ENCODE results near the gene OXSM.
A peak's percentile ranks its signal among the peaks of the same experiment; 100 is the strongest.

OXSM gene

GRCh38 chr3:25789596-25790556 lies at the start of gene OXSM:
OXSM (plus strand) TSS chr3:25790090; CDS start chr3:25791021, 931 bp downstream.
- DNase-seq = peak; percentile 56

- DNase-seq = no peak
Measured at GRCh38 chr3:25744470-25744869, 45.4 kb upstream of the OXSM start.

GRCh38 chr3:25747033-25747432 lies 42.9 kb upstream of the OXSM start:
- DNase-seq = no peak

- no peak for DNase-seq
Measured at GRCh38 chr3:25748189-25748588, 41.7 kb upstream of the OXSM start.

- DNase-seq = no peak
Measured at GRCh38 chr3:25749031-25749581, 40.8 kb upstream of the OXSM start.

- DNase-seq = no peak
Measured at GRCh38 chr3:25751048-25751447, 38.8 kb upstream of the OXSM start.

GRCh38 chr3:25751725-25752124 lies 38.2 kb upstream of the OXSM start:
- no peak for DNase-seq

- no peak for DNase-seq
Measured at GRCh38 chr3:25768851-25769250, 21.0 kb upstream of the OXSM start.

GRCh38 chr3:25775936-25776335 lies 14.0 kb upstream of the OXSM start:
- no peak for DNase-seq

- no peak for DNase-seq
Measured at GRCh38 chr3:25780618-25781017, 9.3 kb upstream of the OXSM start.

GRCh38 chr3:25781145-25781757 lies 8.6 kb upstream of the OXSM start:
- no peak for DNase-seq

- no peak for DNase-seq
Measured at GRCh38 chr3:25781758-25782594, 7.9 kb upstream of the OXSM start.

- DNase-seq = no peak
Measured at GRCh38 chr3:25782636-25782937, 7.3 kb upstream of the OXSM start.

GRCh38 chr3:25782938-25783660 lies 6.8 kb upstream of the OXSM start, which contains the start of gene NGLY1:
NGLY1 (minus strand) TSS chr3:25783443; CDS start chr3:25783390, 53 bp downstream.
- DNase-seq = peak; percentile 47

- peak; percentile 8 for DNase-seq
Measured at GRCh38 chr3:25783661-25784512, 6.0 kb upstream of the OXSM start.

- DNase-seq = no peak
Measured at GRCh38 chr3:25784971-25785370, 4.9 kb upstream of the OXSM start.

- no peak for DNase-seq
Measured at GRCh38 chr3:25785826-25786225, 4.1 kb upstream of the OXSM start.

GRCh38 chr3:25787689-25788088 lies 2.2 kb upstream of the OXSM start:
- no peak for DNase-seq

GRCh38 chr3:25789209-25789595 lies 688 bp upstream of the OXSM start:
- DNase-seq = no peak

GRCh38 chr3:25801786-25802185 lies 11.9 kb downstream of the OXSM start:
- DNase-seq = no peak

- DNase-seq = no peak
Measured at GRCh38 chr3:25803833-25804232, 13.9 kb downstream of the OXSM start.
